H1 (cell line): ENCODE results near the gene ZNF613.

Experiments used
- ASH2L ChIP-seq: fragments of 200-600, 300-600 bp; sonication (generic); IDR thresholded peaks from one replicate; pipeline ENCODE4 v1.7.1; 2017; ENCODE audit warnings: low read length
- ATF3 ChIP-seq: IDR thresholded peaks from 2 replicates; pipeline ENCODE4 v1.6.1; 2011; ENCODE audit warnings: low read depth, mild to moderate bottlenecking, low read length; ENCODE audit not compliant: insufficient read depth
- CTCF ChIP-seq, 3 experiments: IDR thresholded peaks; 1 replicate in 2 of 3; 2 replicates in 1 of 3; pipeline versions ENCODE4 v1.5.1 to v1.6.1; 2011; ENCODE audit warnings: low read length in 3 of 3, mild to moderate bottlenecking in 3 of 3, inconsistent platforms in 2 of 3, low read depth in 1 of 3, moderate library complexity in 1 of 3; ENCODE audit not compliant: insufficient read depth in 1 of 3; ENCODE audit errors: control extremely low read depth in 1 of 3
- EP300 ChIP-seq, 2 experiments: IDR thresholded peaks; 1 replicate in 1 of 2; 2 replicates in 1 of 2; pipeline ENCODE4 v1.6.1; 2011 to 2012; ENCODE audit warnings: low read depth in 2 of 2, low read length in 2 of 2, mild to moderate bottlenecking in 2 of 2, borderline replicate concordance in 1 of 2, inconsistent platforms in 1 of 2, moderate library complexity in 1 of 2
- EZH2 ChIP-seq: fragments of 200-600 bp; sonication (generic); IDR thresholded peaks from 2 replicates; pipeline ENCODE4 v1.7.1; 2012; ENCODE audit warnings: low read depth, mild to moderate bottlenecking, moderate library complexity, low read length, inconsistent platforms; ENCODE audit not compliant: severe bottlenecking
- GTF2F1 ChIP-seq: IDR thresholded peaks from 2 replicates; pipeline ENCODE4 v1.6.1; 2012; ENCODE audit warnings: low read depth, low read length, improper control_type of control experiment, borderline replicate concordance
- JUND ChIP-seq: IDR thresholded peaks from 2 replicates; pipeline ENCODE4 v1.6.1; 2011; ENCODE audit warnings: mild to moderate bottlenecking, improper control_type of control experiment, low read length
- KDM5A ChIP-seq: fragments of 200-600 bp; IDR thresholded peaks from 2 replicates; pipeline ENCODE4 v1.7.1; 2012; ENCODE audit warnings: mild to moderate bottlenecking, low read length, inconsistent platforms, mixed read lengths
- POLR2A ChIP-seq, 2 experiments: IDR thresholded peaks; 1 replicate in 1 of 2; 2 replicates in 1 of 2; pipeline ENCODE4 v1.6.1; 2011; ENCODE audit warnings: low read depth in 2 of 2, low read length in 2 of 2, mild to moderate bottlenecking in 2 of 2; ENCODE audit errors: control extremely low read depth in 1 of 2
- SIN3A ChIP-seq, 2 experiments: IDR thresholded peaks in 1 of 2; conservative IDR thresholded peaks in 1 of 2; 2 replicates each; pipeline ENCODE4 v1.6.1; 2011 to 2012; ENCODE audit warnings: low read length in 2 of 2, improper control_type of control experiment in 1 of 2, low read depth in 1 of 2, mild to moderate bottlenecking in 1 of 2
- SIRT6 ChIP-seq: IDR thresholded peaks from one replicate; pipeline ENCODE4 v1.7.1; 2012; ENCODE audit warnings: low read length, inconsistent platforms
- TAF1 ChIP-seq: IDR thresholded peaks from 2 replicates; pipeline ENCODE4 v1.6.1; 2011; ENCODE audit warnings: mild to moderate bottlenecking, low read depth, low read length
- ZNF274 ChIP-seq: IDR thresholded peaks from 2 replicates; pipeline ENCODE4 v1.7.0; 2012; ENCODE audit warnings: low read length, borderline replicate concordance; ENCODE audit errors: extremely low read depth

GRCh38 chr19:51901860-51902259 lies 25.4 kb upstream of the ZNF613 start:
- TF ChIP-seq CTCF (IDR thresholded peaks at IDR 0.05; ENCODE audit: control extremely low read depth in 1 of 3, insufficient read depth in 1 of 3, low read depth in 1 of 3, low read length in 3 of 3) (peak in 1 of 3 experiments; percentile 11; a peak in 1 of 4 replicates), POLR2A (IDR thresholded peaks at IDR 0.05; ENCODE audit: control extremely low read depth in 1 of 2, low read depth in 2 of 2, low read length in 2 of 2) (no peak; a peak in 1 of 3 replicates), ATF3 (no peak), TAF1 (no peak), ZNF274 (no peak), KDM5A (no peak), ASH2L (no peak), SIN3A (conservative IDR thresholded peaks at IDR 0.05 in 1 of 2, IDR thresholded peaks at IDR 0.05 in 1 of 2; ENCODE audit: low read depth in 1 of 2, low read length in 2 of 2) (no peak), EP300 (IDR thresholded peaks at IDR 0.05; ENCODE audit: borderline replicate concordance in 1 of 2, low read depth in 2 of 2, low read length in 2 of 2) (no peak), EZH2 (no peak), GTF2F1 (no peak), JUND (no peak), SIRT6 (no peak)
